Cortex of kidney (tissue), 1 donor: ENCODE results near the gene ZDHHC12.

Source experiments
- DNase-seq: peaks from one replicate; lab custom pipeline; 2025; lab: John Stamatoyannopoulos, UW

Gene ZDHHC12

GRCh38 chr9:128729766-128730517, 6.0 kb upstream of the ZDHHC12 start:
- no peak for DNase-seq

GRCh38 chr9:128729302-128729701, 5.4 kb upstream of the ZDHHC12 start:
- DNase-seq: no peak

- no peak for DNase-seq
These were observed 4.4 kb upstream of the ZDHHC12 start for GRCh38 chr9:128728298-128728697.

- no peak for DNase-seq
These were observed 3.8 kb upstream of the ZDHHC12 start for GRCh38 chr9:128727640-128728248.

- DNase-seq: no peak
These were observed 851 bp upstream of the ZDHHC12 start for GRCh38 chr9:128724744-128725211.

GRCh38 chr9:128723352-128723865, 518 bp downstream of the ZDHHC12 start:
- DNase-seq: no peak

- DNase-seq: no peak
These were observed 1.3 kb downstream of the ZDHHC12 start for GRCh38 chr9:128722380-128723351.

- no peak for DNase-seq
These were observed 2.4 kb downstream of the ZDHHC12 start for GRCh38 chr9:128721487-128722010.

- DNase-seq: no peak
These were observed 3.0 kb downstream of the ZDHHC12 start for GRCh38 chr9:128720841-128721486.

GRCh38 chr9:128719919-128720605, 3.9 kb downstream of the ZDHHC12 start:
- no peak for DNase-seq

GRCh38 chr9:128718475-128718874, 5.5 kb downstream of the ZDHHC12 start:
- no peak for DNase-seq

- DNase-seq: no peak
These were observed 5.9 kb downstream of the ZDHHC12 start for GRCh38 chr9:128718047-128718446.

- no peak for DNase-seq
These were observed 7.2 kb downstream of the ZDHHC12 start for GRCh38 chr9:128716581-128717254.

GRCh38 chr9:128715436-128715750, 8.5 kb downstream of the ZDHHC12 start:
- no peak for DNase-seq

- no peak for DNase-seq
These were observed 9.1 kb downstream of the ZDHHC12 start for GRCh38 chr9:128714586-128715435.

GRCh38 chr9:128713941-128714573, 9.9 kb downstream of the ZDHHC12 start:
- no peak for DNase-seq

- DNase-seq: no peak
These were observed 10.5 kb downstream of the ZDHHC12 start for GRCh38 chr9:128713411-128713780.

- no peak for DNase-seq
These were observed 11.2 kb downstream of the ZDHHC12 start for GRCh38 chr9:128712451-128713410.
